EH (cell line): Measurements from ENCODE around the gene ZNF862.

ENCODE experiments used
- DNase-seq: peaks from one replicate; pipeline ENCODE4 v3.0.0-alpha.2; 2015; ENCODE audit warnings: low read depth

The ZNF862 gene

DNA sequence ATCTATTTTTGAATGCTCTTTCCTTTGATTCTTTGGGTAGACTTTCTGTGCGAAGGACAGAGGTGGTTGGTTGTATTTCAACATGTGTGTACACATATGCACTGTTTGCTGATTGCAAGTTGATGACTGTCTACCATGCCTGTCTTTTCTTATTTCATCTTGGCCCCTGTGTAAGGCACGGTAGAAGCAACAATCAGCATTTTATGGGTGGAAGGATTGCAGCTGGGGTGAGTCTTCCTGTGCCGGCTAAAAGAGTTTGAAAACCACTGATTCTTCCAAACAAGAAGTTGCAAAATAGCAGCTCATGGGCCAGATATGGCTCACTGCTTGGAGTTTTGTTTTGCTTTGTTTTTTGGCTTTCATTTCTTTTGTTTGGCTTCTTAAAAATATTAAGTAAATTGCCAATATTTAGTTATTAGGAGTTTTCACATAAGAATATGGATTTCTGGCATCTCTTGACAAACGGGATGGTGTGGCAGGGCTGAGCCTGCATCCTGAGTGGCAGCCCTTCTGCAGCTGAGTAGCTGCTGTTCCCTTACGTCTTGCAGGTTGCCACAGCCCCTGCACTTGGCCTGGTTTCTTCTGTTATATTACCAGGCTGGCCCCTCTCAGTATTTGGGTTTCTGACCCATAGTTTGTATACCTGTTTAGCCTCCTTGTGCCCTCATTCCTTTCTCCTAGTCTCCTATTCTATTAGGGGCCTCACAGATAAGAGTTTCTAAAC, 7.2 kb downstream of the ZNF862 start:
- DNase-seq = no peak

DNA sequence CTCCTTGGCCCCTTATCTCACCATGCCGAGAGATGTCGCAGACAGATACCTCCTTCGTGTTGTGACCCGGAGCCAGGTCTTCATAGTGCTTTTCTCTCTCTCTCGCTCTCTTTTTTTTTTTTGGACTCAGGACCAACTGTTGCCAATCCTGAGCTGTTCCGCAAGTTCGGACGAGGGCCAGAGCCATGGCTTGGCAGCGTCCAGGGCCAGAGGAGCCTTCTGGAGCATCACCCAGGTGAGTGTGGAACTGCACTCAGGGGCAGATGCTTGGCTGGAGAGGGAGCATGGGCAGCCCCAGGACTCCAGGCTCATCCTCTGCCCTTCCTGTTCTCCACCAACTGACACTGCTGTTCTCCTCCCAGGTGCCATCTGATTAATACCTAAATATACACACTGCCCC, 7.8 kb downstream of the ZNF862 start:
- no peak for DNase-seq

DNA sequence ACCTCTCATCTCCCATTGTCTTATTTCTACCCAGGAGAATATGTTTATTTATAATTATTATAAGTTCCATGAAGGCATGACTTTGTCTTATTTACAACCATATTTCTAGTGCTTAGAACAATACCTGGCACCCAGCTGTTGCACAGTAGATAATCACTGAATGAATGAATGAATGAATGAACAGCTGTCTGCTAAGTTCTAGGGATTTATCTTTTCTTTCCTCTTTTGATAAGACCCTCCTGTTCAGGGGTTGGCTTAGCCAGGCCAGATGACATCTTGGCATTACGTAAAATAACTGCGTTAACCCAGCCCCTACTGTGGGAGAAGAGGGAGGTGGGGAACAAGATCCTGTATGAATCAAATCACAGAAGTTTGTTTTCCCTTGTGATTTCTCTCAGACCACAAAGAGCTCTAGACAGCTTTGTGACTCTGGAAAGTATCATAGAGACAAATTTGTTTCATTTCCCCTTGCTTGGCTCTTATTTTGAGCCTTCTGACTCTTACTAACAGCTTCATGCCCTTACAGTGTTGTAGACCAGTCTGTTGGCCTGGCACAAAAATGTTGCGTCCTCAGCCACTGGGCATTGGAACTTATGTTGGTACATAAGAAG, 8.4 kb downstream of the ZNF862 start:
- DNase-seq = no peak

DNA sequence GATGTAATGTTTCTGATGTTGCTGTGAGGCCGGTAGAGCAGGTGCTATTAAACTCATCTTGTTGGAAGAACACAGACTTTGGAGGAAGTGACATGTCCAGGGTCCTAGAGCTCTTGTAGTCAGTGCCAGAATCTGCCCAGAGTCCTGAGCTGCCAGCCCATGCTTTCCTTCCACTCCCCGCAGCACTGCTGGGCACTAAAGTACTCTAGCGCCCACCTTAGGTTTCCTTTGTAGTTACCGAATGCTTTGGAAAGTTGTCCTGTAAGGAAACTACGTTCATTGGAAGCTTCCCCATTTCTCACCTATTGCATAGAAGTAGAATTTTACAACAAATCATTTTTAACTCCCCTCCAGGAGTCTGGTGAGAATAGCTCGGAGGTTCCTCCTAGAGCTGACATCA, 11.0 kb downstream of the ZNF862 start:
- no peak for DNase-seq

DNA sequence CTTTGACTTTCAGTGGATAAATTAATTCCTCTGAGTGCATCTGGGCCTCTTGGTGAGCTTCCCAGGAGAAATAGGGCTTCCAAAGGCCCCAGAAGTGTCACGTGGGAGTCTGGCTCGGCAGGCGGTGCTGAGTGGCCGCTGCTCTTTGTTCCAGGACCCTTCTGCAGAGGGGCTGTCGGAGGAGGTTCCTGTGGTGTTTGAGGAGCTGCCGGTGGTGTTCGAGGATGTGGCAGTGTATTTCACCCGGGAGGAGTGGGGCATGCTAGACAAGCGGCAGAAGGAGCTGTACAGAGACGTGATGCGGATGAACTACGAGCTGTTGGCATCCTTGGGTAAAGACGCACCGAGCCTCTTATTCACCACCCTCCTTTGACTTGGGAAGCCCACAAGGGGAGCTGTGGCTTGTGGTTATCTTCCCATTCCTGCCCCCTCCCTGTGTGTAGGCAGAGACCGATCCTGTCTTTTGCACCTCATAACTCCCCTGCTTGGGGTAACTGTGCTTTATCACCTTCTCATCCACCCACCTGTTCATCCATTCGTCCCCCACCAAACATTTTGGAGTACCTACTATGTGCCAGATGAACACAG, 11.9 kb downstream of the ZNF862 start:
- no peak for DNase-seq

DNA sequence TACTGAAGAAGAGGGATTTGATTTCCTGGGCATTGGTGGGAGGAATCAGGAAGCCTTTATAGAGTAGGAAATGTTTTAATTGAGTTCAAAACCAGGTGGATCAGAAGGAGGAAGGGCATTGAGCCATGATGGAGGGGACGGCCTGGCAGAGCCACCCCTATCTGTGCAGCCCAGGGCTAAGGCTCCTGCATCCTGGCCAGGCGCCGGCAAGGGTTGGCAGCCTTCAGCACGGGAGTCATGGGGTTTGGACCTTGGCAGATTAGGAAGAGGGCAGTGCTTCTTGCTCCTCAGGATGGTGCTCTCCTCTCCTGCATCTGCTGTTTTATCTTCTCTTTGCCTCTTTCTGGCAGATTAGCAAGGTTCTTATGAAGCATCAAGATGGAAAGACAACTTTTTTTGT, 12.5 kb downstream of the ZNF862 start:
- no peak for DNase-seq

DNA sequence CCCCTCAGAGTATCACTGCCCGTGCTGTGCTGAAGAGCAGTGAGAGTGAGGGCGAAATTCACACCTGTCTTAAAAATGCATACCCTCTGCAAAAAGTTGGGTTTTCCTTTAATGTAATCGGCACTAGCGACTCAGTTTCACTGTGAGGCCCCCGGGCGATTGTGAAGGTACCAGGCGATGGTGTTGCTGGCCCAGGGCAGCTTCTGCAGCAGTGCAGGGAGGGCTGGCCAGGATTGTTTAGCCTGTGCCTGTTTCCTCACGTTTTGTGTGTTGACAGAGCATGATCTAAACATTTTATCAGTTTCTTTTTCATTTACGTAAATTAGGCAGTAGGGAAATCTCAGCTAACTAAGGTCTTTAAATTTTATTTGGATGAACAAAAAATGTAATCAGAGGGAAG, 13.3 kb downstream of the ZNF862 start:
- no peak for DNase-seq

DNA sequence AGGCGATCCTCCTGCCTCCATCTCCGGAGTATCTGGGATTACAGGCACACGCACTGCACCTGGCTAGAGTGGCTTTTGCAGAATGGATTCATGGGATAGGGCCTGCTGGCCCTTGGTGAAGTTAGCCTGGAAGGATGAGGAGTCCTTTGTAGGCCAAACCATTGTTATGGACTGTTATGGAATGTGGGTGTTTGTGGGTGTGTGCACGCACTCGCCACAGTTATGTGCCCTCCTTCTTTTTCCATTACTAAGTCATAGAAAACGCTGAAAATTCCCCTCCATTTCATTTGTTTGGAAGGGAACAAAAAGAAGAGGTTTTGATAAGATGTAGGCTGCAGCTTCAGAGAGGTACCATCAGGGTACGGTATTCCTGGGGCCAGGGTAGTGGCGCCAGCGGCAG, 15.0 kb downstream of the ZNF862 start:
- peak; percentile 18 for DNase-seq

DNA sequence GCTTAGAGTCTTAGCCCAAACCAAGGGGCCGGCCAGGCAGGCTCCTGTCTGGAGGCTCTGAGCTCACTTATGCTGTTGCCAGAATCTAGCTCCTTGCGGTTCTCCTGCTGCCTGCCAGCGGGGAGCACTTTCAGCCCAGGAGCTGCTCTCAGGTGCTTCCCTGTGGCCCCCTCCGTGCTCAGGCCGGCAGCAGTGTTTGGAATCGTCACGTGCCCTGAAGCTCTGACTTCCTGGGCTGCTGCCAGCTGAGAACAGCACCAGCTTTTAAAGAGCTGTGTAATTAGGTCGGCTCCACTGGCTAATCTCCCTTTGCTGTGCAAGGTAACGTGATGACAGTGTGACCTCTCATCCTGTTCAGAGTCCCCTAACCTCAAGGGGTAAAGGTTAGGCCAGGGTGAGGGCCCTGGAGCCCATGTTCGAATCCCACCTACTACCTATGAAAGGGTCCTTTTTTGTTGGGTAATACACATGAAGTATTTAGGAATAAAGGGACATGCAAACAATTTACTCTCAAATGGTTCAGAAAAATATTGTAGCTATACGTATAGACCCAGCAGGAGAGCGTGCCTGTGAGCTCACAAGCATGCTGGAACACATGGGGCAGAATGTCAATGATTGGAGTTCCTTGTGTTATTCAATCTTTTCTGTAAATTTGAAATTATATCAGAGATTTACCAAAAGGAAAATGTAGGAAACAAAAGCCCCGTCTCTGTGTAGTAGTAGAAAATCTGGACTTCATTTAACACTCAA, 16.6 kb downstream of the ZNF862 start:
- DNase-seq = peak; percentile 70

DNA sequence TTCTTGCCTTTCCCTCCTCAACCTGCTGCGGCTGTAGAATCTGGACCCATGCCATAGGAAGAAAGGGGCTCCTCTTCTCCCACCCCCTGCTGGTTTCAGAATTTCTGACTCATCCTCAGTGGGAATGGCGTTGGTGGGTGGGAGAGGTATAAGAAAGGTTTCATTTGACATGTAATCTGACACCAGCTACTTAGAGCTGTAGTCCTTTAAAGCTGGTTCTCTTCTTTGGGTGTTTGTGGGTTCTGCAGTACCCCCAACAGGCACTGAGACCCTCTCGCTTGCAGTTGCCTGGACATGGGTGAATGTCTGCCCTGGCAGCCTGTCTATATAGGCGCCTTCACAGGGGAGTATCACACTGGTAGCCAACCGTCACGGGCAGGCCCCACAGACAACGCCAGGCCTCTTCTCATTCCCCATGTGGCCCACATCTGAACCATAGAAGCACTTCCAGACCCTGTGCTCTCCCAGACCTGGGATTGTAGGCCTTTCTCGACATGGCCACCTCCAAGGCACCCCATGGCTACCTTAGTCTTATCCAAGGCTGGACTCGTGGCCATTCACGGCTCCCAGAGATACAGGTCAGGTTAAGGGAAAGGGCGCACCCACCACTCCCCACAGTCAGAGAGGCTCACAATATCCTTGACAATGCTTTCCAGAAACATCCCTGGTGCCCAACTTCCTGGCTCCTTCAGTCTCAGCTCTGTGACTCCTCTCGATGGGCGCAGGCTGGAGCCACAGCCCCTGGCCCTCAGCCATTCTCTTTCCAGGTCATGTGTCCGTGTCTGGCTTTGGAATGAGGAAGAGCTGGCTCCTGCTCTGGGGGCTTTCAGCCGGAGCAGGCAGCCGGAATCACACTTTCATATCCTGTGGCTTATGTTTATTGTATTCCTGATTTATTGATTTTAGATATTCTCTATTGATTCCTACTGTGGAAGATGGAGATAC, 17.5 kb downstream of the ZNF862 start:
- peak; percentile 87 for DNase-seq

DNA sequence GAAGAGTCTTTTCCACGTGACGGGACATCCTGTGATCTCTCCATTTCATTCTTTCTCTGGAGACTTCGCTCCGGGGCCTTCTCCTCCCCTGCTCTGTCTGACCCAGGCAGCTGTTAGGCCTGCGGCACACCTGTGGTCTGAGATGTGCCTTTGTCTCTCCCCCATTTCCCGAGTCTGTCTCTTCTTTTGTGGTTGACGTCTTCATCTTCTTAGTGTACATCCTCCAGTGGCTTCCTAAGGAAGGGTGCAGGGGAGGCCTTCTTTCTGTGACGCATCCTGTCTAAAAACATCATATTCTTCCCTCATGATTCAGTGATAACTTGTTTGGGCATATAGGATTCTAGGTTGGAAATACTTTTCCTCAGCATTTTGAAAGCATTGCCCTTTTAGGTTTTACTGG, 18.4 kb downstream of the ZNF862 start:
- DNase-seq = no peak

DNA sequence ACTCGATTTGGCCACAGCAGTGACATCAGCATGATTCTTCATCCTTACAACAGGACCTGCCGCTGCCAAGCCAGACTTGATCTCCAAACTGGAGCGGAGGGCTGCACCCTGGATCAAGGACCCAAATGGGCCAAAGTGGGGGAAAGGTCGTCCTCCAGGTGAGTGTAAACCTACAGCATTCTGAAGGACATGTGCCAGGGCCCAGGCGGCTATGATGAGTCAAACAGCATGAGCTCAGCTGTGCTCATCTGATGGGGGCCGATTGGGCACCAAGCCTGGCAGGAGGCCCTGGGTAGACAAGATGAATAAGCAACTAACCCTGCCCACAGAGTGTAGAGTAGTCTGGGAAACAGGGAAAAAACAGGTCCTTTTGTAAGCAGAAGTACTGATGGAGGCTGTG, 21.2 kb downstream of the ZNF862 start:
- DNase-seq = no peak

DNA sequence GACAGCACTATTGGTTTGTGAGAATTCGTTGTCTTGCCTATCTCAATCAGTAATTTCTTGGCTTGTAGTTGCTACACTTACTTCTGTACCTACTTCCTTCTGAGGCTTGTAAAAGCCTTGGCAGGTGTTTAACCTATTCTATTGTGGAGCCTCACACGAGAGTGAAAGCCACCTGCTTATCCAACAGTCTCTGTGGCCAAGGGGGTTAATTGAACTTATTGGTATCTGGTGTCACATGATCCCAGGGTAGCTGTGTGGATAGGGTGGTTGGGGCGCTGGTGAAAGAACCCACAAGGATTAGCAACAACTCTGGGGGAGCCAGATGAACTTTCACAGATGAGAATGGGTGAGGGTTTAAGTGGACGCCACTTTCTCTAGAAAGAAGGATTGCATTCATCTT, 21.7 kb downstream of the ZNF862 start:
- no peak for DNase-seq

DNA sequence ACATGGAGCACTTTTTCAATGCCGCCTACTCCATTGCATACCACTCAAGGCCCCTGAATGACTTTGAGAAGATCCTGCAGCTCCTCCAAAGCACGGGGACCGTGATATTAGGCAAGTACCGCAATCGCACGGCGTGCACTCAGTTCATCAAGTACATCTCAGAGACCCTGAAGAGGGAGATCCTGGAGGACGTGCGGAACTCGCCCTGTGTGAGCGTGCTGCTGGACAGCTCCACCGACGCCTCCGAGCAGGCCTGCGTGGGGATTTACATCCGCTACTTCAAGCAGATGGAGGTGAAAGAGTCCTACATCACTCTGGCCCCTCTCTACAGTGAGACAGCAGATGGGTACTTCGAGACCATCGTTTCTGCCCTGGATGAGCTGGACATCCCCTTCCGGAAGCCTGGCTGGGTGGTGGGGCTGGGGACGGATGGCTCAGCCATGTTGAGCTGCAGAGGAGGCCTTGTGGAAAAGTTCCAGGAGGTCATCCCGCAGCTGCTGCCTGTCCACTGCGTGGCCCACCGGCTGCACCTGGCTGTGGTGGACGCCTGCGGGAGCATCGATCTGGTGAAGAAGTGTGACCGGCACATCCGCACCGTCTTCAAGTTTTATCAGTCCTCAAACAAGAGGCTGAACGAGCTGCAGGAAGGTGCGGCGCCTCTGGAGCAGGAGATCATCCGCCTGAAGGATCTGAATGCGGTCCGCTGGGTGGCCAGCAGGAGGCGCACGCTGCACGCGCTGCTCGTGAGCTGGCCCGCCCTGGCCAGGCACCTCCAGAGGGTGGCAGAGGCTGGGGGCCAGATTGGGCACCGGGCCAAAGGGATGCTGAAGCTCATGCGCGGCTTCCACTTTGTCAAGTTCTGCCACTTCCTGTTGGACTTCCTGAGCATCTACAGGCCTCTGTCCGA, 22.9 kb downstream of the ZNF862 start:
- no peak for DNase-seq

DNA sequence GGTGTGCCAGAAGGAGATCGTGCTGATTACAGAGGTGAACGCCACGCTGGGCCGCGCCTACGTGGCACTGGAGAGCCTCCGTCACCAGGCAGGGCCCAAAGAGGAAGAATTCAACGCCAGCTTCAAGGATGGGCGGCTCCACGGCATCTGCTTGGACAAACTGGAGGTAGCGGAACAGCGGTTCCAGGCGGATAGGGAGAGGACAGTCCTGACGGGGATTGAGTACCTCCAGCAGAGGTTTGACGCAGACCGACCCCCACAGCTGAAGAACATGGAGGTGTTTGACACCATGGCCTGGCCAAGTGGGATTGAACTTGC, 23.5 kb downstream of the ZNF862 start:
- DNase-seq = no peak

DNA sequence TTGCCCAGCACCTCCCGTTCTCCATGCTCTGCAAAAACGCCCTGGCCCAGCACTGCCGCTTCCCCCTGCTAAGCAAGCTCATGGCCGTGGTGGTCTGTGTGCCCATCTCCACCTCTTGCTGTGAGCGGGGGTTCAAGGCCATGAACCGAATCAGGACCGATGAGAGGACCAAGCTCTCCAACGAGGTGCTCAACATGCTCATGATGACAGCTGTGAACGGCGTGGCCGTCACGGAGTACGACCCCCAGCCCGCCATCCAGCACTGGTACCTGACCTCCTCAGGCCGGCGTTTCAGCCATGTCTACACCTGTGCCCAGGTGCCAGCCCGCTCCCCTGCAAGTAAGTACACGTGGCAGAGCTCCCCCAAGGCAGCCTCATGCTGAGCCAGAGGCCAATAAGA, 24.0 kb downstream of the ZNF862 start:
- DNase-seq = no peak

DNA sequence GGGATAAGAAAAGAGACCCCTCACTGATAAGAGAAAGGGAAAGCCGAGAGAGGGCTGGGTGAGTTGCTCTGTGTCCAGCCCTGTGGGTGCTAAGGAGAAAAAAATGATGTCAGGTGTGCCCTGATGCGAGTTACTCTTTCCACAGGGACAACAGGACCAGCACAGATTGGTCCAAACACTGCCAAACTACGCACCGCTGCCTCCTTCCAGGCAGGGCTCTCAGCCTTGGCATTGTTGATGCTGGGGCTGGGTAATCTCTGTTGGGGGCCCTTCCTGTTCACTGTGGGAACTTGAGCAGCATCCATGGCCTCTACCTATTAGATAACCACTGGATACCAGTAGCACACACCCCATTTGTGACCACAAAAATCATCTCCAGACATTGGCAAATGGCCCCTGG, 25.3 kb downstream of the ZNF862 start:
- DNase-seq = no peak

DNA sequence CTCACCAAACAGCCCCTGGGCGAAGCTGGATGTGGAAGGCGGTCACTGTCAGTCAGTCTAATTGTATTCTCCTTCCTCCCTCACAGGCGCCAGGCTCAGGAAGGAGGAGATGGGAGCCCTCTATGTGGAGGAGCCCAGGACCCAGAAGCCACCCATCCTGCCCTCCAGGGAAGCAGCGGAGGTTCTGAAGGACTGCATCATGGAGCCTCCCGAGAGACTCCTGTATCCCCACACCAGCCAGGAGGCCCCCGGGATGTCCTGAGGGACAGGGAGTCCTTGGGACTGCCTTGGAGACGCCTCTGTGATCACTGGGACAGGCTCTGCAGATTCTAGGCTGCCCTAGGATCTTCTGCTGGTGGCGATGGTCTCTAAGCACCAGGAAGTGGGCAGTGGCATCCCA, 25.8 kb downstream of the ZNF862 start:
- no peak for DNase-seq

DNA sequence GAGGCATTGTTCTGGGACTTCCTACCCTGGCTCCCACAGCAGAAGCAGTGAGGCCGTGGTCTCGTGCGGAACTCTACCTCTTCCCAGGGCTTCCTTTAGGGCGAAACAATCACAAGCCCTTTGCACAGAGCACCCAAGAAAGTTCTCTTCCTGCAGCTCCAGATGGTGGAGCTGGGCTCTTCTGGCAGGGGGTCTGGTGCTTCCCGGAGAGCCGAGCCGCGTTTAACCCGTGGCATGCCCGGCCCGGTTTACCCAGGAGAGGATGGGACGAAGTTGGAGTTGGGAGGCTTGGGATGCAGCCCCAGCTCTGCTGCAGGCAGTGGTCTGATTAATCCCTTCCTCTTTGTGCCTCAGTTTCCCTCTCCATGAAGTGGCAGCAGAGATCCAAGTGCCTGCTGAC, 26.6 kb downstream of the ZNF862 start:
- DNase-seq = no peak

DNA sequence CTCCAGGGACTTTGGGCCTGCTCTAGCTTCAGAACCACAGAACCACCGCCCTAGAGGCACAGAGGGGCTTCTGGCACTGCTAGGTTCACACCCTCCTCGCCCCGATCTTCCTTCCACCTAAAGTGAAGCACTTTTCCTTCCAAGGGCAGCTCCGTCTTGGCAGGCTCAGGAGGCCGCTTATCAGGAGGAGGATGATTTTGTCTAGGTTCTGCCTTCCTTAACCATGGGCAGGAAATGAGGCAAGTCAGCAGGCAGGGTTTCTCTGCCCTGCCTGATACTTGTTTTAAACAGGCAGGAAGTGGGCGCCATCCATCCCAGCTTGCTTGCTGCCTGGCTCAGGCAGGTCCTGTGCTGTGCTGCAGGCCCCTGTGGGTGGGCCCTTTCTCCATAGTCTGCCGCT, 27.3 kb downstream of the ZNF862 start:
- DNase-seq = peak; percentile 21
